ENCODE data around the gene SELENOW. TPM values are rescaled to one million over a fixed set of nuclear protein-coding genes. Genes with fewer than 3 reads are reported as not detected.
"Not testable (repeated sequence)": the region's sequence is repeated elsewhere in the genome, so short reads cannot be mapped to it uniquely, and the experiment has no call there.

SELENOW gene
- total RNA-seq, 1 donor from 2014 or later: 117 TPM

- no peaks in the 10 kb centered on the region for H3K27me3 Mint-ChIP-seq
- H3K4me1 Mint-ChIP-seq (ENCODE audit: unreplicated experiment): peaks cover 14% of the 10 kb centered on the region
- peaks cover 5% of the 10 kb centered on the region for H3K36me3 Mint-ChIP-seq
- H3K27ac Mint-ChIP-seq: peak overlapping the region; percentile 66
- TF ChIP-seq CTCF (conservative IDR thresholded peaks at IDR 0.05): no peak
- peak overlapping the region; percentile 58 for H3K4me3 Mint-ChIP-seq
- no peak for DNase-seq (ENCODE audit: extremely low spot score, unreplicated experiment)
- H3K9me3 Mint-ChIP-seq: no peaks in the 10 kb centered on the region
These were observed 1.9 kb upstream of the SELENOW start for GRCh38 chr19:47776568-47776967.

- H3K27ac Mint-ChIP-seq: peak overlapping the region; percentile 94
- not testable (repeated sequence) for H3K9me3 Mint-ChIP-seq; H3K27me3 Mint-ChIP-seq; DNase-seq (ENCODE audit: extremely low spot score, unreplicated experiment)
- peaks cover 14% of the 10 kb centered on the region for H3K4me1 Mint-ChIP-seq (ENCODE audit: unreplicated experiment)
- peaks cover 13% of the 10 kb centered on the region for H3K36me3 Mint-ChIP-seq
- peak overlapping the region; percentile 97 for H3K4me3 Mint-ChIP-seq
These were observed 1.1 kb upstream of the SELENOW start for GRCh38 chr19:47777245-47778048.

- Mint-ChIP-seq H3K27me3 (no peaks in the 10 kb centered on the region), H3K4me1 (ENCODE audit: unreplicated experiment) (peaks cover 14% of the 10 kb centered on the region), H3K9me3 (no peaks in the 10 kb centered on the region), H3K4me3 (peak overlapping the region; percentile 97), H3K36me3 (peaks cover 17% of the 10 kb centered on the region), H3K27ac (peak overlapping the region; percentile 81)
- no peak for TF ChIP-seq CTCF (conservative IDR thresholded peaks at IDR 0.05)
- no peak for DNase-seq (ENCODE audit: extremely low spot score, unreplicated experiment)
These were observed 450 bp downstream of the SELENOW start for GRCh38 chr19:47778954-47779351.

GRCh38 chr19:47779524-47780214 is 1.2 kb downstream of the SELENOW start:
- Mint-ChIP-seq H3K27me3 (no peaks in the 10 kb centered on the region), H3K4me1 (ENCODE audit: unreplicated experiment) (peaks cover 14% of the 10 kb centered on the region), H3K4me3 (peak overlapping the region; percentile 97), H3K36me3 (peaks cover 23% of the 10 kb centered on the region), H3K27ac (peak overlapping the region; percentile 81), H3K9me3 (no peaks in the 10 kb centered on the region)
- no peak for DNase-seq (ENCODE audit: extremely low spot score, unreplicated experiment)
- TF ChIP-seq CTCF (conservative IDR thresholded peaks at IDR 0.05): no peak

GRCh38 chr19:47780215-47780551 is 1.7 kb downstream of the SELENOW start:
- peak overlapping the region; percentile 97 for H3K4me3 Mint-ChIP-seq
- peak overlapping the region; percentile 57 for H3K27ac Mint-ChIP-seq
- no peak for DNase-seq (ENCODE audit: extremely low spot score, unreplicated experiment)
- no peak for TF ChIP-seq CTCF (conservative IDR thresholded peaks at IDR 0.05)
- peaks cover 23% of the 10 kb centered on the region for H3K36me3 Mint-ChIP-seq
- H3K9me3 Mint-ChIP-seq: no peaks in the 10 kb centered on the region
- H3K4me1 Mint-ChIP-seq (ENCODE audit: unreplicated experiment): peaks cover 14% of the 10 kb centered on the region
- H3K27me3 Mint-ChIP-seq: no peaks in the 10 kb centered on the region

GRCh38 chr19:47781590-47782262 is 3.2 kb downstream of the SELENOW start:
- H3K9me3 Mint-ChIP-seq: no peaks in the 10 kb centered on the region
- H3K36me3 Mint-ChIP-seq: peaks cover 23% of the 10 kb centered on the region
- no peak for DNase-seq (ENCODE audit: extremely low spot score, unreplicated experiment)
- peaks cover 9% of the 10 kb centered on the region for H3K4me1 Mint-ChIP-seq (ENCODE audit: unreplicated experiment)
- no peak for TF ChIP-seq CTCF (conservative IDR thresholded peaks at IDR 0.05)
- no peaks in the 10 kb centered on the region for H3K27me3 Mint-ChIP-seq
- H3K27ac Mint-ChIP-seq: no peak overlapping the region
- H3K4me3 Mint-ChIP-seq: peak overlapping the region; percentile 22
